ENCODE measurements around the gene ACER3.
"Not testable (repeated sequence)": the region's sequence is repeated elsewhere in the genome, so short reads cannot be mapped to it uniquely, and the experiment has no call there.

The ACER3 gene

GRCh38 chr11:76837696-76838677, 22.7 kb upstream of the ACER3 start:
- no peak for DNase-seq

GRCh38 chr11:76838678-76839068, 22.0 kb upstream of the ACER3 start:
- peak; percentile 55 for DNase-seq

- DNase-seq, result no peak
Measured at GRCh38 chr11:76839311-76839710, 21.4 kb upstream of the ACER3 start.

- no peak for DNase-seq
Measured at GRCh38 chr11:76841923-76842452, 18.7 kb upstream of the ACER3 start.

GRCh38 chr11:76843907-76844306, 16.8 kb upstream of the ACER3 start:
- no peak for DNase-seq

- no peak for DNase-seq
Measured at GRCh38 chr11:76844511-76844910, 16.2 kb upstream of the ACER3 start.

- no peak for DNase-seq
Measured at GRCh38 chr11:76845069-76845468, 15.6 kb upstream of the ACER3 start.

GRCh38 chr11:76846441-76846840, 14.3 kb upstream of the ACER3 start:
- DNase-seq, result no peak

- no peak for DNase-seq
Measured at GRCh38 chr11:76849376-76849775, 11.3 kb upstream of the ACER3 start.

GRCh38 chr11:76850130-76850529, 10.6 kb upstream of the ACER3 start:
- no peak for DNase-seq

GRCh38 chr11:76850815-76851214, 9.9 kb upstream of the ACER3 start:
- no peak for DNase-seq

GRCh38 chr11:76854709-76855108, 6.0 kb upstream of the ACER3 start:
- DNase-seq, result no peak

GRCh38 chr11:76855670-76856069, 5.0 kb upstream of the ACER3 start:
- not testable (repeated sequence) for DNase-seq

GRCh38 chr11:76856106-76856505, 4.6 kb upstream of the ACER3 start:
- DNase-seq, result no peak

- DNase-seq, result no peak
Measured at GRCh38 chr11:76856571-76856970, 4.1 kb upstream of the ACER3 start.

- DNase-seq, result no peak
Measured at GRCh38 chr11:76857781-76858410, 2.8 kb upstream of the ACER3 start.

- DNase-seq, result no peak
Measured at GRCh38 chr11:76859708-76860227, 950 bp upstream of the ACER3 start.

GRCh38 chr11:76861490-76861953, 804 bp downstream of the ACER3 start:
- DNase-seq, result peak; percentile 56

- DNase-seq, result not testable (repeated sequence)
Measured at GRCh38 chr11:76862794-76863193, 2.1 kb downstream of the ACER3 start.

- DNase-seq, result no peak
Measured at GRCh38 chr11:76863196-76863777, 2.6 kb downstream of the ACER3 start.

GRCh38 chr11:76872959-76873827, 12.5 kb downstream of the ACER3 start:
- DNase-seq, result no peak

- no peak for DNase-seq
Measured at GRCh38 chr11:76878014-76878413, 17.3 kb downstream of the ACER3 start.
